ENCODE results near the gene GSN. TPM values are rescaled to one million over a fixed set of nuclear protein-coding genes. Genes with fewer than 3 reads are reported as not detected.

The GSN gene
- total and polyA plus RNA-seq, 2 of the 13 experiments (the other 11 are each of a cell fraction or from before 2014, with no cell fraction given): 294 to 307 TPM

DNA sequence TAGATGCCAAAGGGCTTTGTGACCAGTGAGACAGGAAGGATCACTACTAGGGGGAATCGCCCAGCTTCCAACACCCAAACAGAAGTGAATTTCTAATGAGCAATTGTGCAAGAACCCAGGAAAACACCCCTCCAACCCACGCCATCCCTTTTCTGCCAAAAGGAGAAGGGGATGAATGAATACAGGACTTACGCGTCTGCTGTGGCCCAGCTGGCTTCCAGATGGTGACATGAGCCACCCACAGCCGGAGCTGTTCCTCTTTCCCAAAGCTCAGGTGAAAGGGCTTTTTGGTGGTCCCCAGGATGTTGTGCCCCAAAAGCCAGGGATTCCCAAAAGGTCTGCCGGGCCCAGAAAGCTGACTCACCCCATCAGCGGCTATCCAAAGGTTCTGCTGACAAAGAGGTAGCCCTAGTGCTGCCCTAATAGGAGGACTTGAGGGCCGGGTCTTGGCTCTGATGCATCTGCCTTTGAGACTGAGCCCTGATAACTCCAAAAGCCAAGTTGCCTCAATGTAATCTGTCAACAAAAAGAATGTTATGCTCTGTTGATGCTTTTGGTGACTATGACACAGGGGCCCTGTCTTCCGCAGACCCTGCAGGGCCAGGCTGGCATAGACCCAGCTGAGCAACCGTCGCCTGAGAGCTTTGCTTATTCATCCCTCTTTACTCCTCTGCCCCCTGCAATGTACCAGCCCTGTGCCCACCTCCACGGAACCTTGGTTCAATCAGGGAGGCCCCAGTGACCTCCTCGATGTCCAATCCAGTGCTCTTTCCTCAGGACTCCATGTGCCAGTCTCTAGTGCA lies 14.5 kb downstream of the GSN start (continued):
- TF ChIP-seq TFDP2 (CRISPR knock-in tag; IDR thresholded peaks at IDR 0.05) (no peak), FOSL2 (CRISPR knock-in tag; IDR thresholded peaks at IDR 0.05) (no peak), ZNF749 (CRISPR knock-in tag; IDR thresholded peaks at IDR 0.05; ENCODE audit: borderline replicate concordance) (no peak), ZNF30 (CRISPR knock-in tag; IDR thresholded peaks at IDR 0.05) (no peak), ZNF710 (CRISPR knock-in tag; IDR thresholded peaks at IDR 0.05; ENCODE audit: borderline replicate concordance) (no peak), CCAR2 (optimal IDR thresholded peaks at IDR 0.05; ENCODE audit: low read depth, low read length) (no peak), CEBPB (IDR thresholded peaks at IDR 0.05; ENCODE audit: borderline replicate concordance, low read depth, low read length) (0 out of 2 replicates have a peak, but pooled peaks have one; percentile 2), ZFX (CRISPR knock-in tag; IDR thresholded peaks at IDR 0.05; ENCODE audit: low read depth) (no peak), ZNF180 (CRISPR knock-in tag; IDR thresholded peaks at IDR 0.05; ENCODE audit: borderline replicate concordance, low read depth) (no peak)
- TF ChIP-seq, protein P1, sequence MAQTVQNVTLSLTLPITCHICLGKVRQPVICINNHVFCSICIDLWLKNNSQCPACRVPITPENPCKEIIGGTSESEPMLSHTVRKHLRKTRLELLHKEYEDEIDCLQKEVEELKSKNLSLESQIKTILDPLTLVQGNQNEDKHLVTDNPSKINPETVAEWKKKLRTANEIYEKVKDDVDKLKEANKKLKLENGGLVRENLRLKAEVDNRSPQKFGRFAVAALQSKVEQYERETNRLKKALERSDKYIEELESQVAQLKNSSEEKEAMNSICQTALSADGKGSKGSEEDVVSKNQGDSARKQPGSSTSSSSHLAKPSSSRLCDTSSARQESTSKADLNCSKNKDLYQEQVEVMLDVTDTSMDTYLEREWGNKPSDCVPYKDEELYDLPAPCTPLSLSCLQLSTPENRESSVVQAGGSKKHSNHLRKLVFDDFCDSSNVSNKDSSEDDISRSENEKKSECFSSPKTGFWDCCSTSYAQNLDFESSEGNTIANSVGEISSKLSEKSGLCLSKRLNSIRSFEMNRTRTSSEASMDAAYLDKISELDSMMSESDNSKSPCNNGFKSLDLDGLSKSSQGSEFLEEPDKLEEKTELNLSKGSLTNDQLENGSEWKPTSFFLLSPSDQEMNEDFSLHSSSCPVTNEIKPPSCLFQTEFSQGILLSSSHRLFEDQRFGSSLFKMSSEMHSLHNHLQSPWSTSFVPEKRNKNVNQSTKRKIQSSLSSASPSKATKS (CRISPR knock-in tag; IDR thresholded peaks at IDR 0.05): no peak

Data from HepG2 (cell line).